HepG2 (cell line): Measurements from ENCODE around the gene RGS19.

Source experiments
- CTCF ChIP-seq: sonication (generic); formaldehyde crosslinking; IDR thresholded peaks from 2 replicates; pipeline ENCODE4 v1.5.0; 2020; ENCODE audit warnings: mild to moderate bottlenecking, missing genetic modification reagents, moderate library complexity
- EZH2 ChIP-seq: conservative IDR thresholded peaks from 2 replicates; pipeline ENCODE4 v1.6.1; 2012; ENCODE audit warnings: mild to moderate bottlenecking, low read depth, low read length, moderate library complexity
- ZBTB34 ChIP-seq: sonication (generic); formaldehyde crosslinking; IDR thresholded peaks from 2 replicates; pipeline ENCODE4 v1.8.0; 2022; ENCODE audit warnings: mild to moderate bottlenecking, missing genetic modification reagents

- TF ChIP-seq CTCF (no peak), EZH2 (no peak), ZBTB34 (CRISPR knock-in tag) (no peak)
Measured at GRCh38 chr20:64076061-64076997, 3.0 kb downstream of the RGS19 start.
